Lower leg skin (tissue), 3 donors: ENCODE results near the gene ITPRID1.

Experiments used
- CTCF ChIP-seq, 3 donors: fragments of 450-650 bp; IDR thresholded peaks; one replicate each; pipeline ENCODE4 v1.5.1; 2016; ENCODE audit warnings: antibody characterized with exemption in 3 of 3, mild to moderate bottlenecking in 3 of 3, moderate library complexity in 2 of 3
- POLR2A ChIP-seq, 2 donors: fragments of 450-650 bp; IDR thresholded peaks; one replicate each; pipeline ENCODE4 v1.6.1; 2016 to 2017; ENCODE audit warnings: antibody characterized with exemption in 2 of 2, mild to moderate bottlenecking in 1 of 2, moderate library complexity in 1 of 2

GRCh38 chr7:31550432-31550831 lies 36.5 kb downstream of the ITPRID1 start:
- TF ChIP-seq CTCF (IDR thresholded peaks at IDR 0.05) (no peak), POLR2A (IDR thresholded peaks at IDR 0.05) (no peak)
